GM12873 (cell line): ENCODE results near the gene CAPN2.

Experiments used
- TF ChIP-seq, protein P1 (sequence below): IDR thresholded peaks from 2 replicates; pipeline ENCODE4 v1.5.1; 2012; ENCODE audit warnings: low read depth, mild to moderate bottlenecking, moderate library complexity, low read length, control low read depth; ENCODE audit not compliant: insufficient read depth; ENCODE audit errors: missing control alignments

CAPN2 gene

GRCh38 chr1:223765036-223765718, 52.8 kb downstream of the CAPN2 start:
- TF ChIP-seq, protein P1, sequence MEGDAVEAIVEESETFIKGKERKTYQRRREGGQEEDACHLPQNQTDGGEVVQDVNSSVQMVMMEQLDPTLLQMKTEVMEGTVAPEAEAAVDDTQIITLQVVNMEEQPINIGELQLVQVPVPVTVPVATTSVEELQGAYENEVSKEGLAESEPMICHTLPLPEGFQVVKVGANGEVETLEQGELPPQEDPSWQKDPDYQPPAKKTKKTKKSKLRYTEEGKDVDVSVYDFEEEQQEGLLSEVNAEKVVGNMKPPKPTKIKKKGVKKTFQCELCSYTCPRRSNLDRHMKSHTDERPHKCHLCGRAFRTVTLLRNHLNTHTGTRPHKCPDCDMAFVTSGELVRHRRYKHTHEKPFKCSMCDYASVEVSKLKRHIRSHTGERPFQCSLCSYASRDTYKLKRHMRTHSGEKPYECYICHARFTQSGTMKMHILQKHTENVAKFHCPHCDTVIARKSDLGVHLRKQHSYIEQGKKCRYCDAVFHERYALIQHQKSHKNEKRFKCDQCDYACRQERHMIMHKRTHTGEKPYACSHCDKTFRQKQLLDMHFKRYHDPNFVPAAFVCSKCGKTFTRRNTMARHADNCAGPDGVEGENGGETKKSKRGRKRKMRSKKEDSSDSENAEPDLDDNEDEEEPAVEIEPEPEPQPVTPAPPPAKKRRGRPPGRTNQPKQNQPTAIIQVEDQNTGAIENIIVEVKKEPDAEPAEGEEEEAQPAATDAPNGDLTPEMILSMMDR: no peak

GRCh38 chr1:223765719-223766340, 53.5 kb downstream of the CAPN2 start:
- TF ChIP-seq, protein P1: no peak

GRCh38 chr1:223770621-223771315, 58.4 kb downstream of the CAPN2 start:
- TF ChIP-seq, protein P1: no peak

GRCh38 chr1:223771469-223771813, 59.1 kb downstream of the CAPN2 start:
- TF ChIP-seq, protein P1: no peak

DNA sequence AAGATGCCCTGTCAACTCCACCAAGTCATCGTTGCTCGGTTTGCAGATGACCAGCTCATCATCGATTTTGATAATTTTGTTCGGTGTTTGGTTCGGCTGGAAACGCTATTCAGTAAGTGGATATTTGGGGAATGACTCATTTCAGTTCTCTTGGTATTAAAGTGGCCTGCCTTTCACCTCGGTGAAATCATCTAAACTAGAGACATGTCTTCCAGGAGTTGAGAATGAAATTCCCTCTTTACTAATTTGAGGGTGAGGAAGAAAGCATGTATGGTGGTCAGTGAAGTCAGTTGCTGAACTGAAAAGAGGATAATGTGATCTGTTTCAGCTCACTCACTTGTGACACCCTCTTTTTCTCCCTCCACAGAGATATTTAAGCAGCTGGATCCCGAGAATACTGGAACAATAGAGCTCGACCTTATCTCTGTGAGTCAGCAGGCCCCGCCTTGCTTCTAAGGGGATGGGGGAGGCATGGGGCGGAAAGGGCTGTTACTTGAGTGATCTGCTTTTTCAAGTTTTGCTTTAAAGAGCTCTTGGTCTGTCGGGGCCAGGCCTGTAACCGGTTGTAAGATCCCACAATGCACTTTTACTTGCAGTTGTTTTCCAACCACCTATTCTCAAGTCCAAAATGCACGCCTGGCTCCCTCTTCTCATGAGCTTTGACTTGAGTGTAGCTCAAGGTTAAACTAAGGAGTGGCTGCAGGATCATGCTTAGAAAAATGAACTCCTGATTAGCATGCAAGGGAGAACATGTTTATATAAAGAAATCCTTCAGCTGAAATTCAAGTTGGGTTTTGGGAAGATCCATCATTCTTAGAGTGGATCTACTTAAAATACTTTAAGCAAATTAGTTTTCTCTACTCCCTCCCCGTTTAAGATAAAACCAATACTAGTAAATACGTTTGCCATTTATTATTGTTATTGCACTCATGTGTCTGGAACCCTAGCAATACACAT, 59.8 kb downstream of the CAPN2 start:
- TF ChIP-seq, protein P1: no peak

- TF ChIP-seq, protein P1: no peak
These were observed 60.4 kb downstream of the CAPN2 start for GRCh38 chr1:223772771-223773160.
